HUDEP-2 (cell line): Measurements from ENCODE around the gene EBF3.

Source experiments
- DNase-seq, 76 experiments: peaks; one replicate each; lab custom pipeline; 2025; ENCODE audit not compliant: unreplicated experiment in 76 of 76; lab: John Stamatoyannopoulos, UW

Gene EBF3

GRCh38 chr10:129945941-129946760 is 17.9 kb downstream of the EBF3 start:
- no peak for DNase-seq

- DNase-seq = no peak
These were observed 18.5 kb downstream of the EBF3 start for GRCh38 chr10:129945526-129945925.

- DNase-seq = no peak
These were observed 19.0 kb downstream of the EBF3 start for GRCh38 chr10:129945064-129945463.

GRCh38 chr10:129944456-129944855 is 19.6 kb downstream of the EBF3 start:
- DNase-seq = no peak

- DNase-seq = no peak
These were observed 20.9 kb downstream of the EBF3 start for GRCh38 chr10:129942936-129943715.

- DNase-seq = no peak
These were observed 21.7 kb downstream of the EBF3 start for GRCh38 chr10:129942391-129942790.

GRCh38 chr10:129942019-129942277 is 22.1 kb downstream of the EBF3 start:
- DNase-seq = no peak

- no peak for DNase-seq
These were observed 22.7 kb downstream of the EBF3 start for GRCh38 chr10:129941199-129942018.

- DNase-seq = no peak
These were observed 23.4 kb downstream of the EBF3 start for GRCh38 chr10:129940617-129941198.

- no peak for DNase-seq
These were observed 24.4 kb downstream of the EBF3 start for GRCh38 chr10:129939416-129940275.

- no peak for DNase-seq
These were observed 25.6 kb downstream of the EBF3 start for GRCh38 chr10:129938460-129938859.

- no peak for DNase-seq
These were observed 26.7 kb downstream of the EBF3 start for GRCh38 chr10:129937351-129937751.

GRCh38 chr10:129936923-129937300 is 27.2 kb downstream of the EBF3 start:
- no peak for DNase-seq

- no peak for DNase-seq
These were observed 27.7 kb downstream of the EBF3 start for GRCh38 chr10:129936266-129936922.

- no peak for DNase-seq
These were observed 28.3 kb downstream of the EBF3 start for GRCh38 chr10:129935867-129936152.

- DNase-seq = no peak
These were observed 28.8 kb downstream of the EBF3 start for GRCh38 chr10:129935102-129935866.

- DNase-seq = no peak
These were observed 29.7 kb downstream of the EBF3 start for GRCh38 chr10:129934196-129934925.

GRCh38 chr10:129933456-129934092 is 30.5 kb downstream of the EBF3 start:
- no peak for DNase-seq
